Uterus (tissue), 4 donors: ENCODE results near the gene SPON1. TPM values are rescaled to one million over a fixed set of nuclear protein-coding genes. Genes with fewer than 3 reads are reported as not detected.
A peak's percentile ranks its signal among the peaks of the same experiment; 100 is the strongest.

Experiments used
- DNase-seq, 2 donors: peaks; one replicate each; pipeline ENCODE4 v3.0.0-alpha.2; 2019 to 2020
- H3K27ac ChIP-seq, 2 donors: fragments of 200-600 bp; sonication (generic); 1 replicate in 1 of 2; 2 replicates in 1 of 2; pipeline ENCODE4 v1.5.1; 2016 to 2018
- H3K27me3 ChIP-seq, 2 donors: fragments of 200-600 bp; sonication (generic); one replicate each; pipeline ENCODE4 v1.5.1; 2018 to 2019; ENCODE audit warnings: control low read depth in 1 of 2
- H3K36me3 ChIP-seq, 2 donors: fragments of 200-600 bp; sonication (generic); one replicate each; pipeline ENCODE4 v1.5.1; 2019; ENCODE audit warnings: control low read depth in 1 of 2
- H3K4me1 ChIP-seq, 2 donors: fragments of 200-600 bp; sonication (generic); one replicate each; pipeline ENCODE4 v1.5.1; 2018 to 2019; ENCODE audit warnings: control low read depth in 1 of 2
- H3K4me3 ChIP-seq, 2 donors: fragments of 200-600 bp; sonication (generic); 1 replicate in 1 of 2; 2 replicates in 1 of 2; pipeline ENCODE4 v1.5.1; 2018 to 2019; ENCODE audit warnings: mild to moderate bottlenecking in 1 of 2
- H3K9me3 ChIP-seq, 2 donors: fragments of 200-600 bp; sonication (generic); one replicate each; pipeline ENCODE4 v1.5.1; 2019; ENCODE audit warnings: control low read depth in 1 of 2
- POLR2A ChIP-seq, 2 donors: fragments of 450-650 bp; IDR thresholded peaks; one replicate each; pipeline ENCODE4 v1.6.1; 2016; ENCODE audit warnings: antibody characterized with exemption in 2 of 2, mild to moderate bottlenecking in 1 of 2, moderate library complexity in 1 of 2
- intact Hi-C: fragments of 100-400 bp; cut with DNase I; formaldehyde crosslinking; loops from one replicate; pipeline ENCODE4 v1.15.1; 2023; ENCODE audit warnings: low total_unique reads
- total RNA-seq, 4 donors: library from RNA; depleted of rRNA in 3 of 4; stranded (reverse); fragments of >200 nt in 3 of 4; gene quantifications; one replicate each; pipeline versions ENCODE4 v1.1.0 to v1.2.4, GENCODE V29; 2014 to 2023
- TF ChIP-seq, protein P1 (sequence below), 4 experiments: fragments of 200-600 bp in 2 of 4; fragments of 450-650 bp in 2 of 4; sonication (generic) in 2 of 4; IDR thresholded peaks; one replicate each; pipeline ENCODE4 v1.5.1; 2016 to 2019; ENCODE audit warnings: antibody characterized with exemption in 4 of 4, mild to moderate bottlenecking in 2 of 4, moderate library complexity in 1 of 4
- donor health status: DM: yes; HTN: yes; CAD: no.

Gene SPON1
- total RNA-seq, 4 donors from 2014 or later: 18.8 to 139 (median 28.8) TPM

DNA sequence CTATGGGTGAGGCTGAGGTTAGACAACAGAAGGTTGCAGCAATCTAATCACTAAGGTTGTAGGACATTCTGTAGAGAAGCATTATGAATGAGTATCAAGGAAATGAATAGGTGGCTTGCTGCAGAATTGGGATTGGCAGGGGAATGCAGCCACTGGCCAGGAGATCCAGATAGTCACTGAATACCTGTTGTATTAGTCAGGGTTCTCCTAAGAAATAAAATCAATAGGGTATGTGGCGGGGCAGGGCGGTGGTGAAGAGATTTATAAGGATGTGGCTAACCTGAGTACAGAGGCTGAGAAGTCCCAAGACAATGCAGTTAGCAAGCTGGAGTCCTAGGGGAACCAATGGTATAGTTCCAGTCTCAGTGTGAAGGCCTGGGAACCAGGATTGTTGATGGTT lies 163.0 kb downstream of the SPON1 start:
- Histone ChIP-seq H3K9me3 (no peaks in the 10 kb centered on the region), H3K27ac (no peak overlapping the region), H3K4me3 (no peak overlapping the region), H3K4me1 (no peaks in the 10 kb centered on the region), H3K36me3 (no peaks in the 10 kb centered on the region), H3K27me3 (no peaks in the 10 kb centered on the region)
- TF ChIP-seq, protein P1, sequence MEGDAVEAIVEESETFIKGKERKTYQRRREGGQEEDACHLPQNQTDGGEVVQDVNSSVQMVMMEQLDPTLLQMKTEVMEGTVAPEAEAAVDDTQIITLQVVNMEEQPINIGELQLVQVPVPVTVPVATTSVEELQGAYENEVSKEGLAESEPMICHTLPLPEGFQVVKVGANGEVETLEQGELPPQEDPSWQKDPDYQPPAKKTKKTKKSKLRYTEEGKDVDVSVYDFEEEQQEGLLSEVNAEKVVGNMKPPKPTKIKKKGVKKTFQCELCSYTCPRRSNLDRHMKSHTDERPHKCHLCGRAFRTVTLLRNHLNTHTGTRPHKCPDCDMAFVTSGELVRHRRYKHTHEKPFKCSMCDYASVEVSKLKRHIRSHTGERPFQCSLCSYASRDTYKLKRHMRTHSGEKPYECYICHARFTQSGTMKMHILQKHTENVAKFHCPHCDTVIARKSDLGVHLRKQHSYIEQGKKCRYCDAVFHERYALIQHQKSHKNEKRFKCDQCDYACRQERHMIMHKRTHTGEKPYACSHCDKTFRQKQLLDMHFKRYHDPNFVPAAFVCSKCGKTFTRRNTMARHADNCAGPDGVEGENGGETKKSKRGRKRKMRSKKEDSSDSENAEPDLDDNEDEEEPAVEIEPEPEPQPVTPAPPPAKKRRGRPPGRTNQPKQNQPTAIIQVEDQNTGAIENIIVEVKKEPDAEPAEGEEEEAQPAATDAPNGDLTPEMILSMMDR (IDR thresholded peaks at IDR 0.05): no peak
- no peak for TF ChIP-seq POLR2A (IDR thresholded peaks at IDR 0.05)
- DNase-seq: no peak
- intact Hi-C loops: no loop called here

DNA sequence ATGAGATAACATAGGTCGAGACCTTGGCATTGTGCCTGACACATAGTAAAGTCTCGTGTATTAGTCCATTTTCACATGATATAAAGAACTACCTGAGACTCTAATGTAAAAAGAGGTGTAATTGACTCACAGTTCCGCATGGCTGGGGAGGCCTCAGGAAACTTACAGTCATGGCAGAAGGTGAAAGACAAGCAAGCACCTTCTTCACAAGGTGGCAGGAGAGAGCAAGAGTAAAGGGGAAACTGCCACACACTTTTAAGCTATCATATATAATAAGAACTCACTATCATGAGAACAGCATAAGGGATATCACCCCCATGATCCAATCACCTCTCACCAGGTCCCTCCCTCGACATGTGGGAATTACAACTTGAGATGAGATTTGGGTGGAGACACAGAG lies 165.2 kb downstream of the SPON1 start:
- no peak for DNase-seq
- intact Hi-C loops: no loop called here
- H3K9me3 ChIP-seq: no peaks in the 10 kb centered on the region
- no peaks in the 10 kb centered on the region for H3K36me3 ChIP-seq
- no peak overlapping the region for H3K4me3 ChIP-seq
- TF ChIP-seq, protein P1 (IDR thresholded peaks at IDR 0.05): no peak
- no peak for TF ChIP-seq POLR2A (IDR thresholded peaks at IDR 0.05)
- no peaks in the 10 kb centered on the region for H3K4me1 ChIP-seq
- H3K27me3 ChIP-seq: no peaks in the 10 kb centered on the region
- H3K27ac ChIP-seq: no peak overlapping the region

DNA sequence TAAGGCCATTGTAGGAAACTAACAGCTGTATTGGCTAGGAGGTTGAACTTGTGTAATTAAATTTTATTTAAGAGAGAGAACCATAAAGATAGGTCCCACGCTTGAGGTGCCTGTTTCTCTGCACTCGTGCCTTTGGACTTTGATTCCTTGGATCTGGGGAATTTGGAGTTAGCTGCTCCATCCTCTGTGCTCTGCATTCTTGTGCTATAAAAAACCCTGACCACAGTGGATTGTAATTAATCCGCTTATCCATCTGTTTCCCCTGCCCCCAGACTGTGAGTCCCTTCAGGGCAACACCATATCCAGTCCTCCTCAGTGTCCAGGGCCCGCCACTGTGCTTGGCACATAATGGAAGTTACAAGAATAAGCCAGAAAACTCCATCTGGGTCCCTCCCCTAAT lies 169.8 kb downstream of the SPON1 start:
- no peak for TF ChIP-seq POLR2A (IDR thresholded peaks at IDR 0.05)
- TF ChIP-seq, protein P1 (IDR thresholded peaks at IDR 0.05): no peak
- H3K9me3 ChIP-seq: no peaks in the 10 kb centered on the region
- H3K27ac ChIP-seq: peak overlapping the region in 1 of 2 donors; percentile 26
- H3K36me3 ChIP-seq: no peaks in the 10 kb centered on the region
- H3K4me3 ChIP-seq: no peak overlapping the region
- intact Hi-C loops: no loop called here
- no peaks in the 10 kb centered on the region for H3K4me1 ChIP-seq
- H3K27me3 ChIP-seq: no peaks in the 10 kb centered on the region
- no peak for DNase-seq

DNA sequence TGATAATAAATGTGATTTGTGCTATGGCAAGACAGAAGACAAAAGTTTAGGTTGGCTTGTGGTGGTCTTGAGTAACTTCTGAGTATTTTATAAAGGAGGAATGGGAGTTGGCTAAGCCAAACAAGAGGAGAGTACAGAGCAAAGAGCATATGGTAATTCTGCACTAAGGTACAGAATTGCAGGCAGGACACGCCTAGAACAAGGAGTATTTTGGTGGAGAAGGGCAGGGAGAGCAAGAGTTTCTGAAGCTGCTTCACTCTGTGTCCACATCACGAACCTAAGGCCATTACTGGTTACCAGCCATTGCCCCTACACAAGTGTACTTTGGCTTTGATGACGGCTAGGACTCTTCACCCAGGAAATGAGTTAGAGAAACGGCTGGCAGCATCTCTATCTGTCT lies 170.9 kb downstream of the SPON1 start:
- DNase-seq: no peak
- H3K4me1 ChIP-seq: no peaks in the 10 kb centered on the region
- H3K9me3 ChIP-seq: no peaks in the 10 kb centered on the region
- no peak for TF ChIP-seq POLR2A (IDR thresholded peaks at IDR 0.05)
- TF ChIP-seq, protein P1 (IDR thresholded peaks at IDR 0.05): no peak
- H3K4me3 ChIP-seq: no peak overlapping the region
- no peaks in the 10 kb centered on the region for H3K27me3 ChIP-seq
- no peaks in the 10 kb centered on the region for H3K36me3 ChIP-seq
- intact Hi-C loops: no loop called here
- no peak overlapping the region for H3K27ac ChIP-seq

DNA sequence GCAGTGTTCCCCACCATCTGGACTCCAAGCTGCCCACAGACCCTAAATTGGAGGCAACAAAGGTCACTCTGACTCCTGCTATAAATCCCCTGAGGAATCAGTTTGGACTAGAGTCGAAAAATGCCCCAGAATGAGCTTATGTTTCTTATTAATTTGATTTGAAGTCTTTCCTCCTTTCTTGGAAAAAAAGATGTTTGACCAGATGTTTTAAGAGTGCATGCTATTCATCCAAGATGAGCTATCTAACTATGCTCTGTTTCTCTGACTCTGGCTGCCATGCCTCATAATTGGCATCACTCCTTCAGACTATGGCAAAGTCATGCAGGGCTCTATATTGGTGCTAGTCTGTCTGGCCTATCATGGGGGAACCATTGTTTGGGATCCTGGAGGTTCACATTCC lies 174.0 kb downstream of the SPON1 start:
- H3K27ac ChIP-seq: no peak overlapping the region
- DNase-seq: no peak
- H3K9me3 ChIP-seq: no peaks in the 10 kb centered on the region
- H3K4me1 ChIP-seq: no peaks in the 10 kb centered on the region
- H3K27me3 ChIP-seq: no peaks in the 10 kb centered on the region
- intact Hi-C loops: no loop called here
- no peak overlapping the region for H3K4me3 ChIP-seq
- TF ChIP-seq, protein P1 (IDR thresholded peaks at IDR 0.05): no peak
- no peak for TF ChIP-seq POLR2A (IDR thresholded peaks at IDR 0.05)
- no peaks in the 10 kb centered on the region for H3K36me3 ChIP-seq
